Measurements from ENCODE around the gene NLRC3.

- no peak for TF ChIP-seq CTCF (IDR thresholded peaks at IDR 0.05; ENCODE audit: insufficient read depth, low read length, poor library complexity, severe bottlenecking)
- no peak for TF ChIP-seq EZH2phosphoT487 (conservative IDR thresholded peaks at IDR 0.05; ENCODE audit: low read length)
Observed at GRCh38 chr16:3542601-3543373, 34.4 kb downstream of the NLRC3 start.
